ENCODE results near the gene INPP4B.

Gene INPP4B

DNA sequence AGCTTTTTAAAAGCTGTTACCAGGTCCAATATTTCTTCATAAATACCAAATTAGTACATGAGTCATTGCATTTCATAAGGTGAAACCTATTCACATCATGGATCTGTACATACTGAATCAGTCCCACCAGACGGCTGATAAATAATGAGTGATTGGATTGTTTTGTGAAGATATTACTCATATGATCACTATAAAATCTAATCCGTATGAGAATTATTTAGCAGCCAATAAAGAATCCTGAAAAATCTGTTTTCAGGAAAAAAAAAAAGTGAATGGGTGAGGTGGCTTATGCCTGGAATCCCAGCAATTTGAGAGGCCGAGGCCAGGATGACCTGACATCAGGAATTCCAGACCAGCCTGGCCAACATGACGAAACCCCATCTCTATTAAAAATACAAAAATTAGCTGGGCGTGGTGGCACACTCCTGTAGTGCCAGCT, 438.1 kb downstream of the INPP4B start:
- Histone ChIP-seq H3K27me3 (ENCODE audit: insufficient read depth, low read depth) (no peaks in the 10 kb centered on the region), H2AFZ (ENCODE audit: low read depth) (no peak overlapping the region), H3K27ac (no peak overlapping the region), H3K9ac (no peak overlapping the region), H3K4me2 (no peak overlapping the region), H3K4me3 (IDR thresholded peaks at IDR 0.05; ENCODE audit: insufficient read depth, low read depth, low read length) (no peak overlapping the region), H3K4me1 (ENCODE audit: low read depth, poor library complexity, severe bottlenecking) (no peaks in the 10 kb centered on the region), H3K79me2 (ENCODE audit: insufficient read depth, low read depth) (no peaks in the 10 kb centered on the region), H3K36me3 (ENCODE audit: insufficient read depth) (no peaks in the 10 kb centered on the region), H4K20me1 (ENCODE audit: insufficient read depth) (no peaks in the 10 kb centered on the region)
- TF ChIP-seq, protein P1, sequence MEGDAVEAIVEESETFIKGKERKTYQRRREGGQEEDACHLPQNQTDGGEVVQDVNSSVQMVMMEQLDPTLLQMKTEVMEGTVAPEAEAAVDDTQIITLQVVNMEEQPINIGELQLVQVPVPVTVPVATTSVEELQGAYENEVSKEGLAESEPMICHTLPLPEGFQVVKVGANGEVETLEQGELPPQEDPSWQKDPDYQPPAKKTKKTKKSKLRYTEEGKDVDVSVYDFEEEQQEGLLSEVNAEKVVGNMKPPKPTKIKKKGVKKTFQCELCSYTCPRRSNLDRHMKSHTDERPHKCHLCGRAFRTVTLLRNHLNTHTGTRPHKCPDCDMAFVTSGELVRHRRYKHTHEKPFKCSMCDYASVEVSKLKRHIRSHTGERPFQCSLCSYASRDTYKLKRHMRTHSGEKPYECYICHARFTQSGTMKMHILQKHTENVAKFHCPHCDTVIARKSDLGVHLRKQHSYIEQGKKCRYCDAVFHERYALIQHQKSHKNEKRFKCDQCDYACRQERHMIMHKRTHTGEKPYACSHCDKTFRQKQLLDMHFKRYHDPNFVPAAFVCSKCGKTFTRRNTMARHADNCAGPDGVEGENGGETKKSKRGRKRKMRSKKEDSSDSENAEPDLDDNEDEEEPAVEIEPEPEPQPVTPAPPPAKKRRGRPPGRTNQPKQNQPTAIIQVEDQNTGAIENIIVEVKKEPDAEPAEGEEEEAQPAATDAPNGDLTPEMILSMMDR (conservative IDR thresholded peaks at IDR 0.05; ENCODE audit: low read depth, low read length): no peak

DNA sequence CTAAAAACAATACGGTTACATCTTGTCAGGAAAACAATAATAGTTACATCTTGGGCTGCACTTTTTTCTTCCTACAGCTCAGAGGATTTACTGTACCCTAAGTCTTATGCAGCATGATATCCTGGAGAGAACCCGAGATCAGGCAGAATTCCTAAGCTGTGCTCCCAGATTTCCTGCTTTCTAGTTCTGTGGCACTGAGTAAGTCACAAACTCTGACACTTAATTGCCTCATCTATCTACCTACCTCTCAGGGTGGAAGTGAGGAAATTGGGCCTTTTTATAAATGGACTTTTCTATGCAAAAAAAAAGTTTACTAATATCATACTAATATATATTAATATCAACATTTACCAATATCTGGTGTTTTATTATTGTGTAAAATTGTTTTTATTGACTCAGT, 438.5 kb downstream of the INPP4B start:
- Histone ChIP-seq H4K20me1 (ENCODE audit: insufficient read depth) (no peaks in the 10 kb centered on the region), H2AFZ (ENCODE audit: low read depth) (no peak overlapping the region), H3K27ac (no peak overlapping the region), H3K9ac (no peak overlapping the region), H3K27me3 (ENCODE audit: insufficient read depth, low read depth) (no peaks in the 10 kb centered on the region), H3K4me2 (no peak overlapping the region), H3K4me1 (ENCODE audit: low read depth, poor library complexity, severe bottlenecking) (no peaks in the 10 kb centered on the region), H3K36me3 (ENCODE audit: insufficient read depth) (no peaks in the 10 kb centered on the region), H3K79me2 (ENCODE audit: insufficient read depth, low read depth) (no peaks in the 10 kb centered on the region), H3K4me3 (IDR thresholded peaks at IDR 0.05; ENCODE audit: insufficient read depth, low read depth, low read length) (no peak overlapping the region)
- TF ChIP-seq, protein P1 (conservative IDR thresholded peaks at IDR 0.05; ENCODE audit: low read depth, low read length): no peak

DNA sequence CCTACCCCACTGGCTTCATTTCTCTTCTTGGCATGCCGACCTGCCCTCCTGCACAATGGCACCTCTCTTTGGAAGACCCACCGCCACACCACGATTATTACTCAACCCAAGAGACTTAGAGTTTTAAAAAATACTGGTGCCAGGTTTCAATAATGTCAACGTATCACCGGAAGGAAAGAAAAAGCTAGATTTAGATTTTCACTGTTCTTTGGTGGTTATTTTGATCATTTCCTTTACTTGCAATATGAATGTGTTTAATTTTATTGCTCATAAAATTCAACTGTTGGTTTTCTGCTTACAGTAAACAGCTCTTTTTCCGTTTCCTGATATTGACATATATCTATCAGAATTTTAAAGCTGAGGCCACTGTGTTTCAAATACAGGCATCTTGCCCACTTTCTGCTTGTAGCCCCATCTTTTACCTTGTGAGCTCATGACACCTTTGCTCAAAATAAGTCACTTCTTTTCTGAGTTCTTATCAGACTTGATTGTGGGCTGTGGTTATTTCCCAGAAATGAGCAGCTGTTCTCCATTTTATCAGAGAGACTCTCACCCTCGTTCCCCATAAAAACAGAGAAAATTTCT, 439.1 kb downstream of the INPP4B start:
- Histone ChIP-seq H3K79me2 (ENCODE audit: insufficient read depth, low read depth) (no peaks in the 10 kb centered on the region), H3K36me3 (ENCODE audit: insufficient read depth) (no peaks in the 10 kb centered on the region), H3K27me3 (ENCODE audit: insufficient read depth, low read depth) (no peaks in the 10 kb centered on the region), H3K27ac (no peak overlapping the region), H3K4me3 (IDR thresholded peaks at IDR 0.05; ENCODE audit: insufficient read depth, low read depth, low read length) (no peak overlapping the region), H3K4me1 (ENCODE audit: low read depth, poor library complexity, severe bottlenecking) (no peaks in the 10 kb centered on the region), H2AFZ (ENCODE audit: low read depth) (no peak overlapping the region), H4K20me1 (ENCODE audit: insufficient read depth) (no peaks in the 10 kb centered on the region), H3K4me2 (no peak overlapping the region), H3K9ac (no peak overlapping the region)
- TF ChIP-seq, protein P1 (conservative IDR thresholded peaks at IDR 0.05; ENCODE audit: low read depth, low read length): no peak

DNA sequence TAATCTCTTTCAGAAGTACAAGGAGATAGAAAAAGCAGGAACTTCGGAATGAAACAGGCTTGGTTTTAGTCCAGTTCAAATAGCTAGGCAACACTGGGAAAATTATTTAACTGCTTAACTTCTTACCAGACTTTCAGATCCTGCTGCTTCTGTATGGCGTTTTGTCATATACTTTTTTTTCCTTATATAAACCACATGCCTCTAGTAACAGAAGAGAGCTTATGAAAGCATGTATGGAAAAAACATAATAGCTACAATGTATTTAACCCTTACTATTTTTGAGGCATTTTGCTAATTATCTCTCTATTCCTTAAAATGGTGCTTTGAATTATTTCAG, 439.6 kb downstream of the INPP4B start:
- Histone ChIP-seq H3K79me2 (ENCODE audit: insufficient read depth, low read depth) (no peaks in the 10 kb centered on the region), H3K27ac (no peak overlapping the region), H2AFZ (ENCODE audit: low read depth) (no peak overlapping the region), H3K4me1 (ENCODE audit: low read depth, poor library complexity, severe bottlenecking) (no peaks in the 10 kb centered on the region), H3K4me3 (IDR thresholded peaks at IDR 0.05; ENCODE audit: insufficient read depth, low read depth, low read length) (no peak overlapping the region), H3K27me3 (ENCODE audit: insufficient read depth, low read depth) (no peaks in the 10 kb centered on the region), H3K36me3 (ENCODE audit: insufficient read depth) (no peaks in the 10 kb centered on the region), H4K20me1 (ENCODE audit: insufficient read depth) (no peaks in the 10 kb centered on the region), H3K9ac (no peak overlapping the region), H3K4me2 (no peak overlapping the region; the same call in 1 of the 2 replicates)
- TF ChIP-seq, protein P1 (conservative IDR thresholded peaks at IDR 0.05; ENCODE audit: low read depth, low read length): no peak

Data from KMS-11 (cell line).